HuH-7.5 (cell line): ENCODE results near the gene GPR39.

Experiments used
- DNase-seq: peaks from one replicate; pipeline ENCODE4 v3.0.0; 2011; ENCODE audit warnings: low spot score

Gene GPR39

DNA sequence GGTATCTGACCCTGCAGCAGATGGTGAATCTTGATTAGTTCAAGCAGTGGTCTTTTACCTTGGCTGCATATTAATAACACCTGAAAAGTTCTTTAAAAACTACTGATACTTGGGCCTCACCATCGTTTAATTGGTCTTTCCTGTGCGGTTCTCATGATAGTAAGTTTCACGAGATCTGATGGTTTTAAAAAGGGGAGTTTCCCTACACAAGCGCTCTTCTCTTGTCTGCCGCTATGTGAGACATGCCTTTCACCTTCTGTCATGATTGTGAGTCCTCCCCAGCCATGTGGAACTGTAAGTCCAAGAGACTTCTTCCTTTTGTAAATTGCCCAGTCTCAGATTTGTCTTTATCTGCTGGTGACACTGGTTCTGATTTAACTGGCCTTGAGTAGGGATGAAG is 151.1 kb downstream of the GPR39 start:
- DNase-seq: no peak

DNA sequence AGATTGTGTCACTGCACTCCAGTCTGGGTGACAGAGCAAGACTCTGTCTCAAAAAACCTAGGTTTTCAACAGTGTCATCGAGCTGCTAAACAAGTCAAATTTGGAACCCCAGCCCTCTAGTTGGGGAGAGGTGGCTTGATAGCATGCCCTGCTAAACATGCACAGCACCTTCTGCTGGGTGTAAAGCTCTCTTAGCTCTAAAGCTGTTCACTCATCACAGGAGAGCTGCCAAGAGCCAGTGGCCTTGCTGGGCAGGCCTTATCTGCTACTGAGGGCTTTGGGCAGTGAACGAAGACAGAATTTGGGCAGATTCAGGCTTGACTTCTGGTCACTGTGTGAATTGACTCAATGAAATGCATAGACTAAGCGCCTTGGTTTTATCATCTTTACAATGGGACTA is 152.1 kb downstream of the GPR39 start:
- DNase-seq: no peak

DNA sequence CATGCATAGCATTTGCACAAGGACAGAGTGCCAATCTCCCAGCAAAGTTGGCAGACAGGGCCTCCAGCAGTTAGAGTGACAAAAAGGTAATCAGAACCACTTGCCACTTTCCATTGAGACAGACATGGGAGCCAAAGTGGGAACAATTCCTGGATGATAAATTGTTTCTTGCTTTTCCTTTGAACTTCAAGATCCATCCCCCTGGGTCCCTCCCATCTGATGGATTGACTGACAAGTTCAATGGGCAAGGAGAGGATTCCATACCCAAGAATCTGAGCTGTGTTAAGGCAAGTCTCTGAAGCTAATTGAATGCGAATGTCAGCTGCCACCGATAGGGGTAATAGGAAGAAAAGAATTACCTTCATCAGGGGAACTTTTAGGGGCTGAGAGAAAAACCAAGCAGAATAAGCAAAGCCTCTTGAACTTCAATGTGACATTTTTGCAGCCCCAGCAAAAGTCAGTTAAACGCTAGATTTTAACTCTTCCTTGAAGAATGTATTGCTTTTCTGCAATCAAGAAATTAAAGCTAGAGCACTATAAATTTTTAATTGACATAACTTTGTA is 156.9 kb downstream of the GPR39 start:
- no peak for DNase-seq

DNA sequence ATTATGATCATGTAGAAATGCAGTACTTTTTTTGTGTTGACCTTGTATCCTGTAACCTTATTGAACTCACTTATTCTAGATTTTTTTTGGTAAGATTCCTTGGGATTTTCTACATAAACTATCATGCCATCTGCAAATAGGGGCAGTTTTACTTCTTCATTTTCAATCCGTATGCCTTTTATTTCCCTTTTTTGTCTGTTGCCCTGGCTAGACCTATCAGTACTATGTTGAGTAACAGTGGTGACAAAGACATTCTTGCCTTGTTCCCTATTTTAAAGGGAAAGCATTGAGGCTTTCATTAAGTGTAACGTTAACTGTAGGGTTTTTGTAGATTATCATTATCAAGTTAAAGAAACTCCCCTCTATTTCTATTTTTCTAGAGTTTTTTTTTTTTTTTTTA is 161.1 kb downstream of the GPR39 start:
- DNase-seq: no peak

DNA sequence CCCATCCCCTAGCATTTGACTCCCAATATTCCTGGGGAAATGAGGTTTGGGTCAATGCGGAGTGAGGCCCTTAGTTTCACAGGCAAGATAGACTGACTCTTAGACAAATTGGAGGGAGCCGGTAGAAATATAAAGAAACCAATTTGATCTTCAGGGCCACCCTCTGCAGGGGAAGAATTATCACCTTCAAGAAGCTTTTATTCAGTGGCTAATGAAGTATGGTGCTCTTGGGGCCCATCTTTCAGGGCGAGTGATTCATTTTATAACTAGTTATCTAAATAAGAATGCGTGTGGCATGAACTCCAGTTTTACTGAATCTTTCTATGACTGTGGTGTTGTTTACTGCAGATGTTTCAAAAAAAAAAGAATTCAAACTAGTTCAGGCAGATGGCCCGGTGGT is 165.0 kb downstream of the GPR39 start:
- DNase-seq: no peak

DNA sequence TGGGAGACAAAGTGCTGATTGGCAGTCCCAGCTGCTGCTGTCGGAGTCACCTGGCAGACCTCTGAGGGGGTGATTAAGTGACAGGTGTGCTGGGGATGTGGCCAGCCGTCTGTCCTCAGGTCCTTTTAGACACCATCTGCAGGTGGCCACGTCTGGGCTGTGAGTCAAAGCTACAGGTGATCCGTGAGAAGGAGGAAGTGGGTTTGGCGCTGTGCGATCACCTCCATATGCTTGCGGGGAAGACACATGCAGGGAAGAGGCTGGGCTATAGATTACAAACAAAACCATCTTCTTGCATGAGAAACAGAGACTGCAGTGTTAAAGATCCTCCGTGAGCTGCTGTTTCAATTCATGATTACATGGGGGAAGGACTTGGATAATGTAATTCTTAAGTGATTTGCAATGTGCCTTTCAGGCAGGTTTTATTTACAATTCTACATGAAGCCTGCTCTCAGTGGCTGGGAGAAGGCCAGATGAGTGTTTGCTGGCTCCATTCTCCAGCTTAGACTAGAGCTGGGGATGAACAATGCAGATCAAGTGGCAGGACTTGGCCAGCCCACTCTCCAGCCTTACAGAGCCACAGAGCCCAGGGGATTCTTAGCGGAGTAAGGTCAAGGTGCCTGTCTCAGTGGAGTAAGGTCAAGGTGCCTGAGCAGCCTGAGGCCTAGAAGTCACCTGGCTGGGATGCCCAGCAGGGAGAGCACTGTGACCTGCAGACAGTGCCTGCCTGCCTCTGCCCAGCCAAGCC is 165.6 kb downstream of the GPR39 start:
- DNase-seq: no peak

DNA sequence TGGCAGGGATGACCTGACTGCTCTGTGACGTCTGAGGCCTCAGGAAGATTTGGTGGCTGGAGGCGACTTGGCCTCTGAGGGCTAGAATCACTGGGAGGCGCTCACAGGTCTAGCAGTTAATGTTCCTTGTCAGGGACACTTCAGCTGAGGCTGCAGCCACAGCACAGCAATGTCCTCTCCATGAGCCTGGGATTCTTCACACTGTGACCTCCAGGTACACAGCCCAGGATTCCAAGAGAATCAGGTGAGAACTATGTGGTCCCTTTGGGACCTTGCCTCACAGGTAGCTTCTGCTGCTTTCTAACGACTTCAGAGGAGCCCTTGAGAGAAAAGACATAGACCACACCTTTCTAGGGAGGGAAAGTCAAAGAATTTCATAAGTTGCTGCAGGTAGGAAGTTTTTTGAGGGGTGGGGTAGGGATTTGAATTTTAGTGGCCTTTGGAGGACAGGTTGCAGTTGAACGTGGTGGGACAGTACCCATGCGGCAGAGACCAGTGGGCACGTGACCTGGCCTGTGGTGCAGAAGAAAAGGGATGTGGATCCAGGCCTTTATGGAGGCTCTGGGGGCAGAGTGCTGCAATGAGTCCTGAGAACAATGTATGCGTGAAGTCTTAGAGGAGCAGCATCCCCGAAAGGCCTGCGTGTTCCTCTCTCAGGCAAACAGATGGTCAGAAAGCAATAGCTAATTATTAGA is 167.2 kb downstream of the GPR39 start:
- DNase-seq: no peak

DNA sequence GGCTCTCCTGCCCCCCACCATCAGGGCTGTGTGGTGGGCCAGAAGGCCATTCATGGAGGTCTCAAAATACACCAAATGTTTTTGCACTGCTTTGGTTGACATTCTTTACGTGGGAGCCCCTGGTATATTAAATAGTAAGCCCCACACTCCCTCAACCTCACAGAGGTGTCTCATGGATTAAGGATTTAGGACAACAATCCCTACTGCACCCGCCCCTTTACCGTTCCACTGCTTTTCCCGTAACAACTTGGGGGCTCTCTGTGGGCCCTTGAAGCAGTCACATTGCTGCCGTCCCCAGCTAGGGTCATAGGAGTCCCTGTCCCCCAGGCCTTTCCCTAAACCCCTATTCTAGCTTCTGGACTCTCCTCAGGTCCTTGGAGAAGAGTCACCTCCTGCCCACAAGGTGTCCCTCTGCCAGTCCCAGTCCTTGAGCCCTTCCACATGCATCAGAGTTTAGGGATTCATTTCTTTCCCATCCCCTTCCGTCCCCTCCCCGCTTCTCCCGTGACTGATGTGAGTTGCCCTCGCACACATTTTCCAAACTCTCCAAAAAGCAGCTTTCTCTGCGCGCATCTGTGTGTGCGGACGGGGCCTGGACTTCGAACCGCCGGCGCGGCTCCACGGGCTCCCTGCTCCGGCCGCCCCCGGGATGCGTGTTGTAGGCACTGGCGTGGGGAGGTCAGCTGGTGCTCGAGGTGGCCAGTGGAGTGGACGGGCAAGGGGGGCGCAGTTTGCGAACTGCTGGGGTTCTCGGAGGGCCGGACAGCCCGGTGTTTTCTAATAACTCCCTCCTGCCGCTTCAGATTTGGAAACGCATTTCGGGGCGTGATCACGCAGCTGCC is 168.6 kb downstream of the GPR39 start:
- DNase-seq: no peak

DNA sequence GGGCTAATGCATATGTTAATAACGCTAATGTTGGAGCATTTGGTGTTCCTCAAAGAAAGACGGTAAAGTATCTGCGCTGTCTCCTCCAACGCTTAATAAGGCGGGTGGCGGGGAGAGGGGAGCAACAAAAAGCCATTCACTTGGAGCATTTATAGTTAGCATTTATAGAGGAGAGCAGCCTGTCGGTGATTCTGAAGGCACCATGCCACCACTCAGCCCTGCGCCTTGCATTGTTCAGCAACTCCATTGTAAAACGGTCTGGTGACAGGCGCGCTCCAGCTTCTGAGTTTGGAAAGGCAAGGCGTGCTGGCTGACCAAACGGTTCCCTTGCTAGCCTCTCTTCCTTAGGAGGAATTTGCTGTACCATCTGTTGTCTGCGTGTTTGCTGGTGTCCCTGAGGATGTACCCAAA is 169.5 kb downstream of the GPR39 start:
- DNase-seq: no peak

DNA sequence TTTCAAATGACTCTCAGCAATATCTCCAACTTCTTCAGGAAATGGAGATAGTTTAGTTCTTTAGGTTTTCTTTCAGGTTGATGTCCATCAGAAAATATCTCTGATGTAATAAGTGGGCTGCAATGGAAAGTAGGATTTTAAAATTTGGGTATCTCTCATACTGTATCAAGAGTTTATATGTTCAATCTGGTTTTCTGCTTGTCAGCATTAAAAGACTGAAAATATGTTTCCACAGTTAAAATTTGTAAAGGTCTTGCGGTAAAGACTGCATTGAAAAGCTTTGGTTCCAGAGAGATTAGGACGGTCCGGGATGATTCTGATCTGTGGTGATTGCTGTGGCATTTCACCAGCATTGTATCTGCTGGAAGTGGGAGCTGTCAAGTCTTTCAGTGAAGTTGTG is 170.2 kb downstream of the GPR39 start:
- DNase-seq: no peak

DNA sequence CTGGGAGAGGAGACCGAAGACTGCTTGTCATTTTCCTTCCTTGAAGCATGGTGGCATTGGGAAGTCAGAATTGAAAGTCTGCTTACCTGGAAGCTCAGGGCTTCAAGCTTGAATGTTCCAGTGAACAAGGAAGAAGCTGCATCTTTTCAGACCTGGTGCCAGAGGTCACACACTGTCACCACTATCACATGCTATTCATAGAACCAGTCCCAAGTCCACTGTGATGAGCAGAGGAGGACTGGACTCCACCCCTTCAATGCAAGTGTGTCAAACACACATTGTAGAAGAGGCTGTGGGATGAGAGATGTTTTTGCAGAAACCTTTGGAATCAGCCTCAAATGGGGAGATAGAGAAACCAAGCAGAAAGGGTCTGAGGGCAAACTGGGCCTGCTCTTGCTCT is 172.0 kb downstream of the GPR39 start:
- DNase-seq: peak; percentile 33

DNA sequence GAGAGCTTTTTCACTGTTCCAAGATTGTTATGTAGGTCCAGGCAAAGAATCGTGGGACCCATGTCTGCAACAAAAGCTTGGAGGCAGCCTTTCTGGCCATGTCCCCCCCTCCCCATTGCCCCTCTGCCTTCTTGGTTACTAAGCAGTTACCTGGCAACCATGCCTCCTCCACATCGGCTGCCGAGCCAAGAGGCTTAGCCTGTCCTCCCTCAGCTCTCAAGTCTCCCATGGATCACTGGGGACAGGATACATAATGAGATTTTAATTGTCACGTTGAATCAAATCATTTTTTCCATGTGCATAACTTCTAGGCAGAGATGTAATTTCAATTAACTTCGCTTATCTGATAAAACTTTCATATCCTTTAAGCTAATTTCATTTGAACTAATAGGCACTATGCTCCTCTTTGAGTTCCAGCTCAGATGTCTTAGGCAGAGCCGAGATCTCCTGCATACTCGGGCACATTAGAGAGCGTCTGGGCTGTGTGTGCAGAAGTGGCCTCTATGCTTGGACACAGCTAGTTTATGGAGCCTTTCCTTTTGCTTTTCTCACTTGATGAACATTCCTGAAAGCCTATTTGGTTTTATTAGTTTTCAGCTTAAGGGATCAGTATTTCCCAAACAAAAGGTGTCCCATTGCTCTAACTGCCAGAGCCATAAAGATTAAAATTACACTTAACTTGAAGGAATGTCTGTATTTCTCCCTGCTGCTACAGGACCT is 172.7 kb downstream of the GPR39 start:
- DNase-seq: no peak

DNA sequence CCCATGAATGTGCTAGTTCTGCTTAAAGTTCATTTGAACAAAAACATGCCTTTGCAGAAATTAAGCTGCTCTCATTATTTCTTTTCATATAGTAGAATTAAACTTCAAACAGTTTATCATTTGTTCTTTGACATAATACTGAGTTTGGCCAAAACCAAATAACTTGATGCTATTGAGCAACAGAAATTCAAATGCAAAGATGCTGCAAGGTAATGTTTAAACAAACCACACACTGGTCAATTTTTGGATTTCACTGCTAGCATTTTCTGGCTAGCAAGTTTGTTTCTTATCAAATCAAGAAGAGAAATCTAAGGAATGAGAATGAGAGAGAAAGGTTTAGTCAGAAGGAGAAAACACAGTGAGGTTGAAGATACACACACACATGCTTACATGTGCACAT is 173.4 kb downstream of the GPR39 start:
- DNase-seq: no peak

DNA sequence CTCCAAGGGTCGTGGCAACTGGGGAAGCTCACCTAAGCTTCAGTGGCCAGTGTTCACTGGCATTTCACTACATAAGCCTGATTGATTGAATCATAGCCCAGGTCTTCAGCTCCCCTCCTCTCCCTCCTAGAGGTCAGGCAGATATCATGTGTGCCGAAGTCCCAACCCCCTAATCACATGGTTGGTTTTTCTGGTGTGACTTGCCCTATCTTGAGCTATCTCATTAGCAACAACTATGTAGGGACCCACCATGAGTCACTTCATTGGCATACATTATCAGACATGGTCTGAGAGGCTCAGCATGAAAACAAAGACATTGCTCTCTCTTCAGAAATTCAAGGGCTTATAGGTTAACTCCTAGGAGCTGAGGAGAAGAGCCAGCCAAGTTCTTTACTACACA is 176.6 kb downstream of the GPR39 start:
- no peak for DNase-seq

DNA sequence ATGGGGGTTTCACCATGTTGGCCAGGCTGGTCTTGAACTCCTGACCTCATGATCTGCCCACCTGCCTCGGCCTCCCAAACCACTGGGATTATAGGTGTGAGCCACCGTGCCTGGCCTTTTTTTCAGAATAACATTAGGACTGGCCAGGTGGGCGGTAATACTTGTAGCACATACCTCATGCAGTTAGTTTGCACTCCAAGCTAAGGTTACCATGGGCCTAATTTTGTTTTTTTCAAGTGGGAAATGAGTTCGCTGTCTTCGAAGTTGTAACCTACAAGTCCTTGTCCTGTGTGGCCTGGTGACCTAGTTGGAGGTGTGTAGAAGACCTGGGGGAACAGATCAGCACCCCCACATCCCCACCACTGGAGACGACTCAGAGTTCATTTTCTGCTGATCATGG is 178.6 kb downstream of the GPR39 start:
- no peak for DNase-seq

DNA sequence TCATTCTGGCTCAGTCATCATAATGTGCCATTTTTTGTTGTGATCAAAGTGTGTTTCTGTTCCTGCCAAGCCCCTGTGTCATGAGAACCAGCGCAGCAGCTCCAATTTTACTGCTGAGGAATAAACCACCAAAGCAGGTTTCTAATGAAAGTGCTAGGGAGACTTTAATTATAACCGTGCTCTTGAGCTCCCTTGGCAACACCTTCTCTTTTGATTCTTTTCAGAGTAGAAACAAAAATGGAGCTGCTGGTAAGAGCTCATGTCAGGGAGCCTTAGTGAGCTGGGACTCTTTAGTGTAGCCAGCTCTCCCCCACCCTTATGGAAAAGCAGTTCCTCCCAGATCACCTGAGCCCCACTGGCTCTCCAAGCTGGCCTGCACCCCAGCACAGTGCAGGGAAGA is 179.1 kb downstream of the GPR39 start:
- DNase-seq: no peak

DNA sequence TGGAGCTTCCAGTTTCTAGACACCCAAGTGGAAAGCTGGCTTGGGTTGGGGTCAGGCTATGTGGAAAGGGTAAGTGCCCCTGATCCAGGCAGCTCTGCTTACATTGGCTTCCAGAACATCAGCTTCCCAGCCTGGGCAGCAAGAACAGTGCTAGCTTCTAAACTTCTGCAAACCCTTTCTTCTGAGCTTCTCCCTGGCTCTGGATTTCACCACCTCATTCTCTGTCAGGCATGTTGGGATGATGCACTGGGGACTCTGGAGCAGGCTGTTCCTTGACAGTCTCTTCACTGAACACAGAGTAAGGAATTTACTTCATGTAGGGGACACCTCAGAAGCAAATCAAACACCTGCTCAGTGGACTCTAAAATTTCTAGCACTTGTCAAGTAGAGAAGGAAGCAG is 180.6 kb downstream of the GPR39 start:
- no peak for DNase-seq

DNA sequence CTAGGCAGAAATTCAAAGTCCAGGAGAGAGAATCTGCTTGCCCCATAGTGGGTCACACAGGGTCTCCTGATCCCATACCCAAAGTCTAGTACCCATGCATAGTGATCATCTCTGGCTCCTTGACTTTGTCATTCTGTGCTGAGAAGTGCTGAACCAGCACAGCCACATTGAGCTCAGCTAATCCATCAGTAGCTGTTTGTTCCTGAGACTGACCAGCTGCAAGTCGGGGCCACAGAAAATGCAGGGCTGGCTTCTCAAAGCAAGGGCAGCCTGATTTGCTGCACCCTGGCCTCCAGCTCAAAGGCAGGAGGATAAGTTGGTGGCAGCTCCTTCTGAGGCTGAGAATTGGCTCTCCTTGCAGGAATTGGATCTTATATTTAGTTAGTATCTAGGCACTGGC is 181.2 kb downstream of the GPR39 start:
- DNase-seq: no peak

DNA sequence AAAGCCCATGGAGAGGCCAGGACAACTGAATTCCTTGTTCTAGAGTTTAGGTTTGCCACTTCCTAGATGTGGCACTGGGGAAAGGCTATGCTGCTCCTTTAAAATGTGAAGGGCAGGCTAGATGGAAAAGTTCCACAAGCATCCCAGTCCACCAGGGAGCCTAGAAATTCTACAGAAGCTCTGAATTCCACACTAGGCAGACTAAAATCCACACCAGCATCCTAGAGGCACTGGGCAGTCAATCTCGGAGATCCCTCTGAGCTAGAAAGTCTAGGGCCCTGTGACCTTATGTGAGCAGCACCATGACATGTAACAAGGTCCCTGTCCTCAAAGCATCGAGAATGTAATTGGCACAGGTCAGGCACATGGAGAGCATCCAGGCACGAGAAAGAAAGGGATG is 181.9 kb downstream of the GPR39 start:
- no peak for DNase-seq

DNA sequence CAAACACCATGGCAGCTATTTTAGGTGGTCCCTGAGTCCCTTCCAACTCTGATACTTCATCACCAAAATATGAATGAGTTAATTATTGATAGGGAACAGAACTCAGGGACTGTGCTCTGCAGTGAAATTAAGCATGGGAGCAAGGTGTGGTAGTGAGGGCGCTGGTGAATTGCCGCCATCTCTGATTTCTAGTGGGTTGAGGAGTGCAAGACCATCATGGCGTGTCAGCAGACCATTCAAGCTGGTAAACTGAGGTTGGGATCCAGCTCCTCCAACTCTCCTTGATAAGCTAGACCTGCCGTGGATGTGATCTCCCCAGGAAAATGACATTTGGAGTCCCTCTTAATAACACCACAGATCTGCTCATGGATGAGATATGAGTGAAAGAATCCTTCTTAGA is 183.0 kb downstream of the GPR39 start:
- no peak for DNase-seq

DNA sequence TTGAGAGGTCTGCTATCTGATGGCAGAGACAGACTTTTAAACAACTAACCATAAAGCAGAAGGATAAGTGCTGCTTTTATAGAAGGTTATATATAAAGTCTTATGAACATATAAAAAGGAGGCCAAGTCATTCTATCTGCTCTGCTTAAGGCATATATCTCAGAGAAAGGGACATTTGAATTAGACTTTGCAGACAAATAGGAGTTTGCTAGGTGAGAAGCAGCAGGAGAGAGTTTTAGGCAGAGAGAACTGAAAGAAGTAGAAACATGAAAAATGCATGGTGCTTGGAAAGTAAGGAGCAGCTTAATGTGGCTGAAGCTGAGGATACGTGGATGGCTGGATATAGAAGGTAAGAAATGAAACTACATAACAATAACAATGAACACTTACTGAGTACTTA is 188.0 kb downstream of the GPR39 start:
- no peak for DNase-seq
